NCI-H345 (cell line): ENCODE results near the gene LAMB1.
"Not testable (repeated sequence)": the region's sequence is repeated elsewhere in the genome, so short reads cannot be mapped to it uniquely, and the experiment has no call there.

Experiments used
- DNase-seq: peaks from one replicate; lab custom pipeline; 2025; lab: John Stamatoyannopoulos, UW

LAMB1 gene

GRCh38 chr7:107917763-107918651 lies 85.0 kb downstream of the LAMB1 start:
- no peak for DNase-seq

DNA sequence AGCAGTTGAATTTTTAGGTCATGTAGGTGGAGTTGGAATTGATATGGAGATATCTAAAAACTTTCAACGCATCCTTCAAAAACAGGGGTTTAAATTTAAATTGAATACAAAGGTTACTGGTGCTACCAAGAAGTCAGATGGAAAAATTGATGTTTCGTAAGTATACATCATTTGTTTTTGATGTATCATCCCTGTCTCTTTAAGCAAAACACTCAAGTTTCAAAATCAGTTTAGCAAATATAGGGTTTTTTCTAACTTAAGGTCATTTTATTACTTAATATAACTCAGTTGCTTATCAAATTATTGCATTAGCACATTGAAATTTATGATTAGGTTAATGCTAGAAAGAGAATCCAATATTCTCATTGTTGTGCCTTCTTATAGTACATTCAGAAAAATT lies 87.4 kb downstream of the LAMB1 start:
- DNase-seq = no peak

DNA sequence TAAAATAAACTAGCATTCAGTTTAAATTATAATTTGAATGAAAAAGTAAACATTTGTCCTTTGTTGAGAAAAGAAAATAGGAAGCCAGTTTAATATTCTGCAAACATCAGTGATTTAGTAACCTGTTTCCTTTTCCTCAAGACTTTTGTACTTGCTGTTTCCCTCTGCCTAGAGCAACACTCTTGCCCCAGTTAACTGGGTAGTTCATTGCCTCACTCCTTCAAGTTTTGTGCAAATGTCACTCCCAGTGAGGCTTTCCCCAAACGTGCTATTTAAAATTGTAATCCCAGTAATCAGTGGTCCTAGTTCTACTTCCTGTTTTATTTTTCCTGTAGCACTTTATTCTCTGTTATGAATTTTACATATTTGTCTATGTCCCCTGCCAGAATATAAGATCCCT lies 88.1 kb downstream of the LAMB1 start:
- no peak for DNase-seq

GRCh38 chr7:107913851-107914250 lies 89.1 kb downstream of the LAMB1 start:
- no peak for DNase-seq

- DNase-seq = no peak
These were observed 91.0 kb downstream of the LAMB1 start for GRCh38 chr7:107911981-107912380.

DNA sequence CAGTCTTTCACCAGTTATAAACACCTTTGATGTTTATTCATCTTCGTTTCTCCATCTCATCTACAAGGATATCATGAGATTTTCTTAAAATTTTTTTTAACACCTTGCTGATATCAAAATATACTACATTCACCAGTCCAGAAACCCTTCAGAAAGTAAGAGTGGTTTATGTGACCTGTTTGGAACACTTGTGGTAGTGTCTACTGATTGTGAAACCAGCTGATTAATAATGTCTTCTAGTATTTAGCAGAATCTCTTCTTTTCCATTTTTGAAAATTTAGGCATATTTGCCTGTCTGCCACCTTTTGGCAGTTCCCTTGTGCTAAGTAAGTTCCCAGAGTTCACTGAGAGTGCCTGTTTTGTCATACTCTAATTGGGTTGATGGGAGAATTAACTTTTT lies 93.5 kb downstream of the LAMB1 start:
- no peak for DNase-seq

DNA sequence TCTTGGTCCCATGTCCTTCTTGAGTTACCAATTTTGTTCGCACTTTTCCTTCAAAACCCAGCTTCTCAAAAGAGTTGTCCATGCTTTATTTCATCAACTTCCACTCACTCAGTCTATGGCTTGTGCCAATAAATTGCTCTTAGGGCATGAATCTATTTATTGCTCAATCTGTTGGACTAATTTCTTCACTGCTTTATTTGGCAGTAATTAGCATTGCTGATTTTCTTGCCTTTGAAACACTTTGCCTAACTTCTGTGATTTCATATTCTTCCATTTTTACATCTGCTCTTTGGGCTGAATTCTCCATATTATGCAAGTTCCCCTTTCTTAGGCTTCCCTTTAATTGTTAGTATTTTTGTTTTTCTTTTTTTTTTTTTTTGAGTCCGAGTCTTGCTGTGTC lies 95.2 kb downstream of the LAMB1 start:
- no peak for DNase-seq

DNA sequence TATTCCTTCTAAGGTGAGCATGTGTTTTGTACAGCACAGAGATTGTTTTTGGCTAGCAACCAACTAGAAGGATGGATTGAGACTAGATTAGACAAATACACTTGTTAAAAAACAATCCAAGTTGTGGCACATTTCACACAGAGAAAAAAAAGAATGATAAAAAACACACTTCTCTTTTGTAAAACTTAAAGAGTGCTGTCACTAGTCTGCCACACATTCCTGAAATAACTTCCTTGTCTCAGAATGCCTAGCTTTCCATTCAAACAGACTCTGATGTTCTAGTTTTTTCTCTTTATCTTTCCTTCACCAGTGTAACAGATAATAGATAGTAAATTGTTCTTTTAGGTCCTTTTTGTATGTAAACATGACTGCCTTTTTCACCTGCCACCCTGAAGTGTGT lies 100.6 kb downstream of the LAMB1 start:
- DNase-seq = no peak

- DNase-seq = no peak
These were observed 102.4 kb downstream of the LAMB1 start for GRCh38 chr7:107900496-107901015.

DNA sequence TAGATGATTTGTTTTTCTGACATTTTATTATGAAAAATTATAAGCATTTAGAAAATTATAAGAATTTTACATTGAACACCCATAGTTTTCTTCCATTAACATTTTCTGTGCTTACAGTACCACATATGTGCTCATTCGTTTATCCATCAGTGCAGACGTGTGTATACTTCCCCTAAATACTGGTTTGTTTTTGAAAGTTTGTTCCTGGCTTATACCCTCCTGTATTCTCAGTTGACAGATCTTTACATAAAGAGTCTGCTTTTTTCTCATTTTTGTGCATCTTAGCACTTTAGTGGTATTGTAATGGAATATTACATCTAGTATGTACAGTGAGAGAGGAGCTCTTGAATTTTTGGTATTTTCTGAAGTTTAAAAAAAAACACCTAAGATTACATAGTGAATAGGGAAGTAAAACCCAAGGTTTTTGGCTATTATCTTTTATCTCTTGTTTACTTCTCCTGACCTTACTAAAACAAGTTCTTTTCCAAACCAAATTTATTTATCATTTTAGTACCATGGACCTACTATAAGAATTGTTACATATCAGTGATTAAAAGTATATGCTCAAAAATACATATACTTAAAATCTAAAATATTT lies 103.9 kb downstream of the LAMB1 start:
- no peak for DNase-seq

DNA sequence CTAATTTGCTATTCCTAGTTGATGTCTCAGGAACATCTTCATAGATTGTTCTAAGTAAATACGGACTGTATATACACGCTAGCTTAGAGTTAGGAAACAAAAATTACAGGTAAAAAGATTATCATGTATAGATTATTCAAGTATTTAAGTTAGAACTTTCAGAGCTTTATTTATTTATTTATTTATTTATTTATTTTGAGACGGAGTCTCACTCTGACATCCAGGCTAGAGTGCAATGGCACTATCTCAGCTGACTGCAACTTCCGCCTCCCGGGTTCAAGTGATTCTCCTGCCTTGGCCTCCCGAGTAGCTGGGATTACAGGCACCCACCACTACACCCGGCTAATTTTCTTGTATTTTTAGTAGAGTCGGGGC lies 110.6 kb downstream of the LAMB1 start:
- not testable (repeated sequence) for DNase-seq

- DNase-seq = no peak
These were observed 111.2 kb downstream of the LAMB1 start for GRCh38 chr7:107891636-107892366.

- DNase-seq = peak; percentile 92
These were observed 111.9 kb downstream of the LAMB1 start, which contains the start of gene DLD for GRCh38 chr7:107890962-107891635. DLD (plus strand) TSS chr7:107891183; CDS start chr7:107891251, 68 bp downstream.

DNA sequence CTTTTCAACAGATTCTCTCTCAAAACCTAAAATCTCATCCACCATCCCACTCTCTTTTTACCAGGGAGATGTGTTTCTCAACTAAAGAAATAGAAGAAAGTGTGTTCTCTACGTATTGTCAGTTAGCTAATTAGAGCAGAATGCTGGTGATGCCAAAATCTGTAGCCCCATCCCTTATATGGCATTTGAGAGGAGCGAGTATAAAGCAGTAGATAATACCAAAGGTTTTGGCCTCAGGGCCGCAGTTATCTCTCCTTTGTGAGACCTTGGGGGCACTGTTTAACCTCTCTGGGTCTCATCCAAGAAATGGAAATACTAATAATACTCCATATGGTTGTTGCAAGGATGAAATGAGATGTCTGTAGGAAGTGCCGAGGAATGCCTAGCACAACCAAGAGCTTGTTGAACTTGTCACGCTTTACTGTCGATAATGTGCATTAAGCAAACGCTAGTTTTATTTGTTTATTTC lies 112.4 kb downstream of the LAMB1 start:
- no peak for DNase-seq

DNA sequence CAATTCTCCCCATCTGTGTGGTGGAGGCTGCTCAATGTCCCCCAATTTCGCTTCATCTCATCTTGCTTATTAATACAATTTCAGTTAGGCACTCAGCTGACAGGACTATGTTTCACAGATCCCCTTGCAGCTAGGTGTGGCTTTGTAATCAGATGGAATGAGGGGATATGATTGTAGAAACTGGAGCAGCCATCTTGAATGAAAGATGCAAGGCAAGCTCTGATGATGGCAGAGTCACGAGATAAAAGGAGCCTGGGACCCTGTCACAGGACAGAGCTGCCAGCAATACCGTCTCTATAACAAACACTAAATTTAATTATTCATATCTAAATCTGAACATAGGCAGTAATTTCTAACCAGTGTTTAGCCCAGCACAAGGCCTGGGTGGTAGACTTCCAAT lies 113.0 kb downstream of the LAMB1 start:
- no peak for DNase-seq

DNA sequence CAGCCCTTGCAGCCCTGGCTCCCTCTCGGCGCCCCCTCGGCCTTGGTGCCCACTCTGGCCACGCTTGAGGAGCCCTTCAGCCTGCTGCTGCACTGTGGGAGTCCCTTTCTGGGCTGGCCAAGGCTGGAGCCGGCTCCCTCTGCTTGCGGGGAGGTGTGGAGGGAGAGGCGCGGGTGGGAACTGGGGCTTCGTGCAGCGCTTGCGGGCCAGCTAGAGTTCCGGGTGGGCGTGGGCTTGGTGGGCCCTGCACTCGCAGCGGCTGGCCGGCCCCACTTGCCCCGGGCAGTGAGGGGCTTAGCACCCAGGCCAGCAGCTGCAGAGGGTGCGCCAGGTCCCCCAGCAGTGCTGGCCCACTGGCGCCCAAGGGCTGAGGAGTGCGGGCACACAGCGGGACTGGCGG lies 115.1 kb downstream of the LAMB1 start:
- not testable (repeated sequence) for DNase-seq

GRCh38 chr7:107884066-107884818 lies 118.7 kb downstream of the LAMB1 start:
- no peak for DNase-seq

DNA sequence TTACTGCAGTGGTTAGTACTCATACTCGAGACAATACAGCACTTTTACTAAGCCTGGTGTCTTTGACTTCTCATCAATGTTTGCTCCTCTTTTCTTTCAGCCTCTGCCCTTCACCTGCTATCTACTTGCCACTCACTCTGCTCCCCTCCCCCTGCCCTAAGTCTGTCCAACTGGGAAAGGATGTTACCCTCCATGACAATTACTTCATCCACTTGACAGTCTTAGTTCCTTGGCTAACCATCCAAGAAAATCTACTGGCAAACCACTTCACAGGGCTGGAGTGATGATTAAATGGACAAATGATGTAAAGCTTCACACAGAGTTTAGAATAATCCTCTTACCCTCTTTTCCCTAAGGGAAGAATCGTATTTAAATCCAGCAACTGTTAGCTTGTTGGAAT lies 120.2 kb downstream of the LAMB1 start:
- DNase-seq = no peak

DNA sequence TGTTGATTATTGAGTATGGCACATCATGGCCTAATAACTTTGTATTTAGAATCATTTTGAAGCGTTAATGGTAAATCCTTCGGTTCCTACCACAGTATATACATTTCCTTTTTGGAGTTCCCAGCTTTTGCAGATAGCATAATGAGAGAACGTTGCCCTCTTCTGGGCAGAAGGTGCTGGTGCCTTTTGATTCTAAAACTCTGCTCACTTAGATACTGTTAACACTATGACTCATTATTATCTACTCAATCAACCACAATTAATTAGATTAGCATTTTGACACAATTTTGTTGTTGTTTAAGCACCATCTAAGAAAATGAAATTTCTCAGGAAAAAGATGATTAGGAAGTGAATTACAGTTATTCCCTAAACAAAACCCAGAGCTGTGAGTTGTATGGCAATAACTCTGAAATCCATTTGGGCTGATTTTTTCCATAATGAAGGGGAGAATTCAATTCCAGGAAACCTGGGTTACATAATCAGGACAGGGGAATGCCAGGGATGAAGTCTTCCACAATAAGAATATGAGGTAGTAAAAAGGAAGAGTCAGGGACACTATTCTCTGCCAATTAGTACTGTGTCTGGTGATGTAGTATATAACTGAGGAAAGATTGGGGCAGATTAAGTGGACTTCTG lies 123.4 kb downstream of the LAMB1 start:
- DNase-seq = peak; percentile 23

DNA sequence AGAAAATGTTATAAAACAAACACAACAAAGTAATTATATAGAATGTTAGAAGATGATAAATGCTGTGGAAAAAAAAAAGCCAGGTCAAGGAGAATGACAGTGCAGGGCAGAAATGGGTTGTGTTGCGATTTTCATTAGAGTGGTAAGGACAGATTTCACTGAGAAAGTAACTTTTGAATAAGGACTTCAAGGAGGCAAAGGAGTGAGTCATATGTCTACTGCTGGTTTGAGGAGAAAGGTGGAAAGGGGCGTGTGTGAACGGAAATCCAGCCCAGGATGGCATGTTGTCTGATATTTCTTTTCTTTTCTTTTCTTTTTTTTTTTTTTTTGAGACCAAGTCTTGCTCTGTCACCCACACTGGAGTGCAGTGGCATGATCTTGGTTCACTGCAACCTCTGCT lies 124.3 kb downstream of the LAMB1 start:
- no peak for DNase-seq
